Measurements from ENCODE around the gene ESRRA.
"Not testable (repeated sequence)": the region's sequence is repeated elsewhere in the genome, so short reads cannot be mapped to it uniquely, and the experiment has no call there.

The ESRRA gene

DNA sequence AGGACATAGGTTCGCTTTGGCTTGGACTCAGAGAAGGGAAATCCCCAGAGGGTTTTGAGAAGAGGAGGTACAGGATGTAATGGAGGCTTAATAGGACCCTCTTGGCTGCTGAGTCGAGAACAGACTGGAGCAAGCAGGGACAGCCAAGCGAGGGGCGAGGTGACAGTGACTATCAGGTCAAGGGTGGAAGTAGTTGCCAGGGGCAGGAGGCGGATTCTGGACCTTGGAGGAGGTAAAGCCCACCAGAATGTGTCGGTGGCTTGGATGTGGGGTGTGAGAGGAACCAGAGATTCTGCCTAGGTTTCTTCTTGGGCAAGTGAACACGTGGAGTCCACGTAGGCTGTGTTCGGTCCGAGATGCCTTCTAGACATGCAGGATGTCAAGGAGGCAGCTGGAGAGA, 7.6 kb downstream of the ESRRA start:
- ChIA-PET CTCF (interaction anchor here (1.0 to 2.7 kb wide), 5 partner anchors 9 to 44 kb away, joined by 3 to 16 read pairs (median 7); no protein-coding TSS in a partner anchor), POLR2A (interaction anchor here (0.9 kb wide), 2 partner anchors 42 to 72 kb away, joined by 3 to 8 read pairs; partner anchors contain the start of gene FKBP2)
- no peak for DNase-seq (ENCODE audit: extremely low spot score)
- no peak for TF ChIP-seq CTCF (IDR thresholded peaks at IDR 0.05; ENCODE audit: control extremely low read depth, extremely low read depth, low read depth, missing control alignments)

DNA sequence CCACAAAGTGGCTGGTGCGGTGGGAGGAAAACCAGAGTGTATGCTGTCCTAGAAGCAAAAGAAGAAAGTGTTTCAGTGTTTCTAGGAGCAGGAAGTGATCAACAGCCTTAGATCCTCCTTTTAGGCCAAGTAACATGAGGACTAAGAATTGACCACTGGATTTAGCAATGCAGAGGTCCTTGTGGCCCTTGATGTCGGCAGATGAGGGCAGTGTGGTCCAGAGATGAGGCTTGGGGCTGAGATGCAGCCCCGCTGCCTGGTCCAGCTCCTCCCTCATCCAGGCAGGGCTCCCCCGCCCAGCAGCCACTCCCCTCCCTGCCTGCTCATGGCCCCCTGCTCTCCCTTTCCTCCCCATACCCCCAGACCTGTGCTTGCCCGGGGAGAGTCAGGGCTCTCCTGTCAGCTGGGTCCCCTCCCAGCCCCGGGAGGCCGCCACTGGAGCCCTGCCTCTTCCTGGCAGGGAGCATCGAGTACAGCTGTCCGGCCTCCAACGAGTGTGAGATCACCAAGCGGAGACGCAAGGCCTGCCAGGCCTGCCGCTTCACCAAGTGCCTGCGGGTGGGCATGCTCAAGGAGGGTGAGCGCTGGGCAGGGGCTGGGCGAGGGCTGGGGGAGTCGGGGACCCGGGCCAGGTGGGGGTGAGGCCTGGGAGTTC, 8.3 kb downstream of the ESRRA start:
- ChIA-PET CTCF (interaction anchor here (1.0 to 2.7 kb wide), 4 partner anchors 9 to 44 kb away, joined by 3 to 16 read pairs (median 8); no protein-coding TSS in a partner anchor), POLR2A (interaction anchor here (0.9 kb wide), 2 partner anchors 41 to 72 kb away, joined by 3 to 8 read pairs; partner anchors contain the start of gene FKBP2)
- DNase-seq (ENCODE audit: extremely low spot score) = no peak
- TF ChIP-seq CTCF (IDR thresholded peaks at IDR 0.05; ENCODE audit: control extremely low read depth, extremely low read depth, low read depth, missing control alignments) = no peak

DNA sequence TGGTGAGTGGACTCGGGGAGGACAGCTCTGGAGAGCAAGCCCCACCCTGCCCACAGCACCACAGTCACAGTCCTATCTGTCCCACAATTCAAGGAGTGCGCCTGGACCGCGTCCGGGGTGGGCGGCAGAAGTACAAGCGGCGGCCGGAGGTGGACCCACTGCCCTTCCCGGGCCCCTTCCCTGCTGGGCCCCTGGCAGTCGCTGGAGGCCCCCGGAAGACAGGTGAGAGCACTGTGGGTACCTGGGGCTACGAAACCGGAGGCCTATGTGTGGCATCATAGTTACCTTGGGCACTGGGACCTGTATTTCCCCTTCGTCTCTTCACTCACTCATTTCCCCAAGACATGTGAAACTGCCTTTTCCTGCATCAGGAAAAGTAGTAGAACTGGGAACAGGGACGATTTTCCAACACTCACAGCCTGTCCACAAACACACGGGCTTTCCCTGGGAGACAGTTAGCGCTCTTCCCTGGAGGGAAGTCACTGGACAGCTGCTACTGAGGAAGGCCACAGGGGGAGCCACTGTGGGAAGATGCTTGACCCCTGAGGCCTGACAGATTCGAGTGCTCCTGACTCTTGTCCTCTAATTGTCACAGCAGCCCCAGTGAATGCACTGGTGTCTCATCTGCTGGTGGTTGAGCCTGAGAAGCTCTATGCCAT, 9.0 kb downstream of the ESRRA start:
- TF ChIP-seq CTCF (IDR thresholded peaks at IDR 0.05; ENCODE audit: control extremely low read depth, extremely low read depth, low read depth, missing control alignments) = no peak
- ChIA-PET CTCF (interaction anchor here (0.9 to 4.1 kb wide), 3 partner anchors 10 to 63 kb away, joined by 3 to 28 read pairs (median 16); partner anchors contain the start of gene ESRRA), POLR2A (no interaction called here)
- no peak for DNase-seq (ENCODE audit: extremely low spot score)

- DNase-seq (ENCODE audit: extremely low spot score) = no peak
- POLR2A ChIA-PET = interaction anchor here (0.6 kb wide), 1 partner anchor 10 kb away, joined by 6 read pairs; no protein-coding TSS in a partner anchor
- TF ChIP-seq CTCF (IDR thresholded peaks at IDR 0.05; ENCODE audit: control extremely low read depth, extremely low read depth, low read depth, missing control alignments) = no peak
- CTCF ChIA-PET = interaction anchor here (0.9 to 4.1 kb wide), 2 partner anchors 11 to 64 kb away, joined by 3 to 28 read pairs; partner anchors contain the start of gene ESRRA
These were observed 9.7 kb downstream of the ESRRA start for GRCh38 chr11:64314805-64315561.

GRCh38 chr11:64315667-64316526, 10.6 kb downstream of the ESRRA start:
- not testable (repeated sequence) for DNase-seq (ENCODE audit: extremely low spot score)
- CTCF ChIA-PET = interaction anchor here (1.4 to 4.5 kb wide), 4 partner anchors 9 to 39 kb away, joined by 4 to 71 read pairs (median 20); partner anchors contain the start of gene ESRRA
- POLR2A ChIA-PET = interaction anchor here (0.6 kb wide), 1 partner anchor 9 kb away, joined by 6 read pairs; no protein-coding TSS in a partner anchor

- POLR2A ChIA-PET = interaction anchor here (0.8 to 2.2 kb wide), 10 partner anchors 9 to 131 kb away, joined by 3 to 18 read pairs (median 7); partner anchors contain the start of genes ESRRA, FKBP2 and STIP1
- CTCF ChIA-PET = interaction anchor here (1.2 to 4.5 kb wide), 12 partner anchors 9 to 45 kb away, joined by 4 to 71 read pairs (median 10); partner anchors contain the start of genes ESRRA and RPS6KA4
- DNase-seq (ENCODE audit: extremely low spot score) = no peak
- TF ChIP-seq CTCF (IDR thresholded peaks at IDR 0.05; ENCODE audit: control extremely low read depth, extremely low read depth, low read depth, missing control alignments) = no peak
These were observed 11.5 kb downstream of the ESRRA start for GRCh38 chr11:64316672-64317324.
